Measurements from ENCODE around the gene DEPDC1B. TPM values are rescaled to one million over a fixed set of nuclear protein-coding genes. Genes with fewer than 3 reads are reported as not detected.

Gene DEPDC1B
- 1.3 and 4.9 TPM in 2 replicates for total RNA-seq

GRCh38 chr5:60699609-60700415 is at the start of gene DEPDC1B:
Gene DEPDC1B, minus strand, starts transcription at chr5:60700166. Its CDS starts 73 bp downstream, at chr5:60700093.

Other genes starting within 250 kb of the DEPDC1B start
- gene ELOVL7, start 144.1 kb upstream of the DEPDC1B start, total RNA-seq = 0.16 TPM in 1 of 2 replicates, not detected in the other
- gene ERCC8, start 244.9 kb upstream of the DEPDC1B start, total RNA-seq = 10.5 and 12.8 TPM in 2 replicates
- 24.4 and 27.1 TPM in 2 replicates for gene NDUFAF2, start 245.0 kb upstream of the DEPDC1B start, total RNA-seq

All from cardiac atrium fibroblast (primary cell).